ENCODE measurements around the gene SFTPD. TPM values are rescaled to one million over a fixed set of nuclear protein-coding genes. Genes with fewer than 3 reads are reported as not detected.
"Not testable (repeated sequence)": the region's sequence is repeated elsewhere in the genome, so short reads cannot be mapped to it uniquely, and the experiment has no call there.

The SFTPD gene
- total and polyA plus RNA-seq, 2 donors from 2014 or later: 1.7 TPM

GRCh38 chr10:79904671-79905321, 44.1 kb downstream of the SFTPD start:
- no peaks in the 10 kb centered on the region for H3K4me1 ChIP-seq (ENCODE audit: control insufficient read depth in 2 of 3, insufficient read depth in 2 of 3, low read depth in 1 of 3, low read length in 3 of 3)
- H3K4me3 ChIP-seq (ENCODE audit: low read length in 3 of 3): peak overlapping the region; percentile 66 to 81 (median 74)
- H3K9ac ChIP-seq (ENCODE audit: low read length in 3 of 3): peak overlapping the region; percentile 17 to 60 (median 54)
- no peak for FAIRE-seq
- intact Hi-C loops (cut with DNase I): no loop called here
- peak; percentile 81 to 92 (median 84) for DNase-seq
- H3K27ac ChIP-seq (ENCODE audit: low read depth in 2 of 2, low read length in 2 of 2): peak overlapping the region; percentile 17 to 60
- no peaks in the 10 kb centered on the region for H3K27me3 ChIP-seq (ENCODE audit: control insufficient read depth, insufficient read depth, low read length)
- no peaks in the 10 kb centered on the region for H3K36me3 ChIP-seq (ENCODE audit: control insufficient read depth in 2 of 3, insufficient read depth in 3 of 3, low read length in 3 of 3)
- no peaks in the 10 kb centered on the region for H3K9me3 ChIP-seq (ENCODE audit: control insufficient read depth in 2 of 3, insufficient read depth in 1 of 3, low read length in 3 of 3)
- TF ChIP-seq CTCF (IDR thresholded peaks at IDR 0.05; ENCODE audit: borderline replicate concordance, extremely low read depth, insufficient read depth): no peak

- H3K27ac ChIP-seq (ENCODE audit: low read depth in 2 of 2, low read length in 2 of 2); H3K4me3 ChIP-seq (ENCODE audit: low read length in 3 of 3); H3K9ac ChIP-seq (ENCODE audit: low read length in 3 of 3); H3K36me3 ChIP-seq (ENCODE audit: control insufficient read depth in 2 of 3, insufficient read depth in 3 of 3, low read length in 3 of 3); DNase-seq; H3K4me1 ChIP-seq (ENCODE audit: control insufficient read depth in 2 of 3, insufficient read depth in 2 of 3, low read depth in 1 of 3, low read length in 3 of 3); FAIRE-seq; intact Hi-C loops (cut with DNase I); H3K27me3 ChIP-seq (ENCODE audit: control insufficient read depth, insufficient read depth, low read length); H3K9me3 ChIP-seq (ENCODE audit: control insufficient read depth in 2 of 3, insufficient read depth in 1 of 3, low read length in 3 of 3): not testable (repeated sequence)
Measured at GRCh38 chr10:79901571-79901970, 47.3 kb downstream of the SFTPD start.

- H3K27me3 ChIP-seq (ENCODE audit: control insufficient read depth, insufficient read depth, low read length): no peaks in the 10 kb centered on the region
- H3K9ac ChIP-seq (ENCODE audit: low read length in 3 of 3): no peak overlapping the region
- no peak for TF ChIP-seq CTCF (IDR thresholded peaks at IDR 0.05; ENCODE audit: borderline replicate concordance, extremely low read depth, insufficient read depth)
- DNase-seq (no peak), FAIRE-seq (peak; percentile 77)
- no peak overlapping the region for H3K27ac ChIP-seq (ENCODE audit: low read depth in 2 of 2, low read length in 2 of 2)
- no peaks in the 10 kb centered on the region for H3K4me1 ChIP-seq (ENCODE audit: control insufficient read depth in 2 of 3, insufficient read depth in 2 of 3, low read depth in 1 of 3, low read length in 3 of 3)
- H3K9me3 ChIP-seq (ENCODE audit: control insufficient read depth in 2 of 3, insufficient read depth in 1 of 3, low read length in 3 of 3): no peaks in the 10 kb centered on the region
- H3K36me3 ChIP-seq (ENCODE audit: control insufficient read depth in 2 of 3, insufficient read depth in 3 of 3, low read length in 3 of 3): no peaks in the 10 kb centered on the region
- intact Hi-C loops (cut with DNase I): no loop called here
- H3K4me3 ChIP-seq (ENCODE audit: low read length in 3 of 3): no peak overlapping the region
Measured at GRCh38 chr10:79898597-79899325, 50.1 kb downstream of the SFTPD start.

GRCh38 chr10:79892896-79893295, 56.0 kb downstream of the SFTPD start:
- H3K36me3 ChIP-seq (ENCODE audit: control insufficient read depth in 2 of 3, insufficient read depth in 3 of 3, low read length in 3 of 3); H3K27me3 ChIP-seq (ENCODE audit: control insufficient read depth, insufficient read depth, low read length); H3K27ac ChIP-seq (ENCODE audit: low read depth in 2 of 2, low read length in 2 of 2); DNase-seq; H3K9me3 ChIP-seq (ENCODE audit: control insufficient read depth in 2 of 3, insufficient read depth in 1 of 3, low read length in 3 of 3); FAIRE-seq; H3K4me3 ChIP-seq (ENCODE audit: low read length in 3 of 3); H3K4me1 ChIP-seq (ENCODE audit: control insufficient read depth in 2 of 3, insufficient read depth in 2 of 3, low read depth in 1 of 3, low read length in 3 of 3); H3K9ac ChIP-seq (ENCODE audit: low read length in 3 of 3); intact Hi-C loops (cut with DNase I): not testable (repeated sequence)

All from kidney (tissue), 14 donors.